Naive thymus-derived CD4-positive, alpha-beta T cell (primary cell): ENCODE data around the gene SEMA4F. TPM values are rescaled to one million over a fixed set of nuclear protein-coding genes. Genes with fewer than 3 reads are reported as not detected.

Experiments used
- ATAC-seq: fragments of 150-1000 bp; cut with Tn5 transposase; 2 replicates; pipeline ENCODE4 v1.10.0; 2021; ENCODE audit warnings: mild to moderate bottlenecking, moderate library complexity
- CTCF ChIA-PET: fragments of 350-600 bp; sonication (Branson Sonifier 250); formaldehyde crosslinking; loops from one replicate; lab custom pipeline; 2021; ENCODE audit warnings: antibody characterized with exemption; lab: Charles Lee
- POLR2A ChIA-PET: fragments of 350-600 bp; sonication (Branson Sonifier 250); formaldehyde crosslinking; loops from one replicate; lab custom pipeline; 2021; ENCODE audit warnings: antibody characterized with exemption, inconsistent platforms; lab: Charles Lee
- DNase-seq, 9 donors: peaks; one replicate each; pipeline versions ENCODE4 v3.0.0 to v3.0.0-alpha.2; 2020 to 2022; ENCODE audit warnings: mixed read lengths in 1 of 9
- H3K27ac ChIP-seq: one replicate; pipeline ENCODE4 v1.7.0; 2013; ENCODE audit warnings: mild to moderate bottlenecking, low read depth, low read length, moderate library complexity
- H3K27me3 ChIP-seq, 2 donors: one replicate each; pipeline ENCODE4 v1.7.0; 2013; ENCODE audit warnings: low read length in 2 of 2, mild to moderate bottlenecking in 2 of 2, moderate library complexity in 2 of 2; ENCODE audit not compliant: control insufficient read depth in 2 of 2, insufficient read depth in 2 of 2
- H3K36me3 ChIP-seq, 3 experiments: 1 replicate in 2 of 3; 2 replicates in 1 of 3; pipeline ENCODE4 v1.7.0; 2013; ENCODE audit warnings: low read length in 3 of 3, mild to moderate bottlenecking in 3 of 3, moderate library complexity in 1 of 3; ENCODE audit not compliant: insufficient read depth in 3 of 3, control insufficient read depth in 2 of 3
- H3K4me1 ChIP-seq, 2 donors: one replicate each; pipeline ENCODE4 v1.7.0; 2013; ENCODE audit warnings: low read length in 2 of 2, mild to moderate bottlenecking in 2 of 2, moderate library complexity in 1 of 2; ENCODE audit not compliant: control insufficient read depth in 2 of 2, insufficient read depth in 2 of 2
- H3K4me3 ChIP-seq: 2 replicates; pipeline ENCODE4 v1.7.0; 2013; ENCODE audit warnings: mild to moderate bottlenecking, low read length
- H3K9me3 ChIP-seq, 3 experiments: 1 replicate in 2 of 3; 2 replicates in 1 of 3; pipeline ENCODE4 v1.7.0; 2013; ENCODE audit warnings: low read length in 3 of 3; ENCODE audit not compliant: control insufficient read depth in 2 of 3
- H3K27ac Mint-ChIP-seq, 9 donors: one replicate each; pipeline ENCODE4 v1.8.0; 2020 to 2022; ENCODE audit warnings: mixed read lengths in 9 of 9, mild to moderate bottlenecking in 8 of 9, moderate library complexity in 5 of 9, inconsistent platforms in 2 of 9
- H3K27me3 Mint-ChIP-seq, 5 donors: one replicate each; pipeline ENCODE4 v1.8.0; 2021 to 2022; ENCODE audit warnings: mixed read lengths in 5 of 5, mild to moderate bottlenecking in 1 of 5
- H3K36me3 Mint-ChIP-seq, 5 donors: one replicate each; pipeline ENCODE4 v1.8.0; 2020 to 2022; ENCODE audit warnings: mixed read lengths in 5 of 5, mild to moderate bottlenecking in 3 of 5, inconsistent platforms in 1 of 5
- H3K4me1 Mint-ChIP-seq, 7 donors: one replicate each; pipeline ENCODE4 v1.8.0; 2020 to 2022; ENCODE audit warnings: mixed read lengths in 7 of 7, mild to moderate bottlenecking in 3 of 7, inconsistent platforms in 1 of 7
- H3K4me3 Mint-ChIP-seq, 10 donors: one replicate each; pipeline ENCODE4 v1.8.0; 2020 to 2022; ENCODE audit warnings: mild to moderate bottlenecking in 10 of 10, mixed read lengths in 10 of 10, moderate library complexity in 6 of 10, inconsistent platforms in 2 of 10
- H3K9me3 Mint-ChIP-seq, 11 donors: one replicate each; pipeline ENCODE4 v1.8.0; 2020 to 2022; ENCODE audit warnings: mixed read lengths in 11 of 11, mild to moderate bottlenecking in 4 of 11, inconsistent platforms in 1 of 11, moderate library complexity in 1 of 11
- intact Hi-C, 2 donors: fragments of 100-400 bp; cut with micrococcal nuclease; formaldehyde crosslinking; loops; one replicate each; pipeline ENCODE4 v1.15.1; 2023
- polyA plus RNA-seq, 2 donors: library from polyadenylated mRNA; unstranded; fragments of 300-500 nt; fragmentation: Illumina TruSeq; gene quantifications; one replicate each; pipeline ENCODE4 v1.2.3, GENCODE V29; 2021
- total RNA-seq, 6 experiments: library from RNA in 5 of 6; stranded (reverse) in 5 of 6; gene quantifications; 1 replicate in 5 of 6; 2 replicates in 1 of 6; pipeline ENCODE4 v1.2.3 and lab custom pipeline; 2021 to 2026

The SEMA4F gene, protein sequence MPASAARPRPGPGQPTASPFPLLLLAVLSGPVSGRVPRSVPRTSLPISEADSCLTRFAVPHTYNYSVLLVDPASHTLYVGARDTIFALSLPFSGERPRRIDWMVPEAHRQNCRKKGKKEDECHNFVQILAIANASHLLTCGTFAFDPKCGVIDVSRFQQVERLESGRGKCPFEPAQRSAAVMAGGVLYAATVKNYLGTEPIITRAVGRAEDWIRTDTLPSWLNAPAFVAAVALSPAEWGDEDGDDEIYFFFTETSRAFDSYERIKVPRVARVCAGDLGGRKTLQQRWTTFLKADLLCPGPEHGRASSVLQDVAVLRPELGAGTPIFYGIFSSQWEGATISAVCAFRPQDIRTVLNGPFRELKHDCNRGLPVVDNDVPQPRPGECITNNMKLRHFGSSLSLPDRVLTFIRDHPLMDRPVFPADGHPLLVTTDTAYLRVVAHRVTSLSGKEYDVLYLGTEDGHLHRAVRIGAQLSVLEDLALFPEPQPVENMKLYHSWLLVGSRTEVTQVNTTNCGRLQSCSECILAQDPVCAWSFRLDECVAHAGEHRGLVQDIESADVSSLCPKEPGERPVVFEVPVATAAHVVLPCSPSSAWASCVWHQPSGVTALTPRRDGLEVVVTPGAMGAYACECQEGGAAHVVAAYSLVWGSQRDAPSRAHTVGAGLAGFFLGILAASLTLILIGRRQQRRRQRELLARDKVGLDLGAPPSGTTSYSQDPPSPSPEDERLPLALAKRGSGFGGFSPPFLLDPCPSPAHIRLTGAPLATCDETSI
- total RNA-seq (10 to 100 TPM in 3 of 5 experiments, 1 to 10 TPM in 2; 5.7 to 23.6 (median 11.0) TPM), polyA plus RNA-seq (1 to 10 TPM; 6.9 to 8.6 TPM), total RNA-seq (lab: John Stamatoyannopoulos, UW) (19.5 reads per million, percentile 50 among the genes with 10 or more reads in this experiment)

GRCh38 chr2:74653985-74654882 is at the start of gene SEMA4F:
Gene SEMA4F (plus strand): TSS chr2:74654247. CDS start chr2:74654377, 130 bp downstream.
- Histone ChIP-seq H3K27me3 (no peaks in the 10 kb centered on the region), H3K36me3 (peaks cover 0 to 21% (median 0%) of the 10 kb centered on the region in 3 experiments), H3K9me3 (no peaks in the 10 kb centered on the region), H3K4me3 (peak within 1 kb of the TSS; percentile 86), H3K27ac (peak within 1 kb of the TSS; percentile 75), H3K4me1 (peaks cover 6 to 8% of the 10 kb centered on the region in 2 donors)
- Mint-ChIP-seq H3K27ac (peak within 1 kb of the TSS in 8 of 9 donors; percentile 59 to 96 (median 85)), H3K4me3 (peak within 1 kb of the TSS; percentile 82 to 97 (median 90)), H3K4me1 (peaks cover 12 to 34% (median 23%) of the 10 kb centered on the region in 7 donors), H3K27me3 (peaks cover 3 to 21% (median 5%) of the 10 kb centered on the region in 5 donors), H3K9me3 (no peaks in the 10 kb centered on the region), H3K36me3 (peaks cover 5 to 19% (median 9%) of the 10 kb centered on the region in 5 donors)
- CTCF ChIA-PET: interaction anchor here (1.1 to 1.6 kb wide), 2 partner anchors 222 to 236 kb away, joined by 4 to 6 read pairs; no protein-coding TSS in a partner anchor
- peak; percentile 100 for ATAC-seq
- DNase-seq: peak; percentile 85 to 95 (median 92)
- intact Hi-C loops: loop anchor here (1.0 to 10.0 kb wide), 15 partner anchors 100 to 1582 kb away; partner anchors contain the start of genes DOK1 (in 2 of the 2), INO80B (in 2 of the 2), TPRKB (in 2 of the 2) and WBP1 (in 2 of the 2)
- POLR2A ChIA-PET: interaction anchor here (0.6 kb wide), 3 partner anchors 47 to 346 kb away, joined by 3 to 5 read pairs (median 3); no protein-coding TSS in a partner anchor

- Mint-ChIP-seq H3K27me3 (peaks cover 27 to 54% (median 40%) of the 10 kb centered on the region in 5 donors), H3K36me3 (no peaks in the 10 kb centered on the region), H3K9me3 (peaks cover 0 to 6% (median 3%) of the 10 kb centered on the region in 11 donors), H3K27ac (no peak overlapping the region), H3K4me3 (no peak overlapping the region), H3K4me1 (peaks cover 0 to 17% (median 0%) of the 10 kb centered on the region in 7 donors)
- Histone ChIP-seq H3K36me3 (no peaks in the 10 kb centered on the region), H3K4me3 (no peak overlapping the region), H3K27ac (no peak overlapping the region), H3K4me1 (no peaks in the 10 kb centered on the region), H3K27me3 (no peaks in the 10 kb centered on the region), H3K9me3 (no peaks in the 10 kb centered on the region)
- CTCF ChIA-PET: no interaction called here
- ATAC-seq (no peak), DNase-seq (no peak)
- POLR2A ChIA-PET: no interaction called here
- intact Hi-C loops: no loop called here
Observed at GRCh38 chr2:74606927-74607326, 47.1 kb upstream of the SEMA4F start.

GRCh38 chr2:74617122-74617521 is 36.9 kb upstream of the SEMA4F start:
- Histone ChIP-seq H3K36me3 (no peaks in the 10 kb centered on the region), H3K9me3 (no peaks in the 10 kb centered on the region), H3K4me1 (no peaks in the 10 kb centered on the region), H3K27ac (no peak overlapping the region), H3K27me3 (no peaks in the 10 kb centered on the region), H3K4me3 (no peak overlapping the region)
- DNase-seq: no peak
- Mint-ChIP-seq H3K27me3 (peaks cover 35 to 43% (median 38%) of the 10 kb centered on the region in 5 donors), H3K27ac (no peak overlapping the region), H3K9me3 (peaks cover 0 to 2% (median 0%) of the 10 kb centered on the region in 11 donors), H3K4me3 (no peak overlapping the region), H3K36me3 (peaks cover 0 to 2% (median 0%) of the 10 kb centered on the region in 5 donors), H3K4me1 (peaks cover 0 to 7% (median 0%) of the 10 kb centered on the region in 7 donors)
- intact Hi-C loops: no loop called here
- CTCF ChIA-PET: no interaction called here
- no peak for ATAC-seq
- POLR2A ChIA-PET: no interaction called here

DNA sequence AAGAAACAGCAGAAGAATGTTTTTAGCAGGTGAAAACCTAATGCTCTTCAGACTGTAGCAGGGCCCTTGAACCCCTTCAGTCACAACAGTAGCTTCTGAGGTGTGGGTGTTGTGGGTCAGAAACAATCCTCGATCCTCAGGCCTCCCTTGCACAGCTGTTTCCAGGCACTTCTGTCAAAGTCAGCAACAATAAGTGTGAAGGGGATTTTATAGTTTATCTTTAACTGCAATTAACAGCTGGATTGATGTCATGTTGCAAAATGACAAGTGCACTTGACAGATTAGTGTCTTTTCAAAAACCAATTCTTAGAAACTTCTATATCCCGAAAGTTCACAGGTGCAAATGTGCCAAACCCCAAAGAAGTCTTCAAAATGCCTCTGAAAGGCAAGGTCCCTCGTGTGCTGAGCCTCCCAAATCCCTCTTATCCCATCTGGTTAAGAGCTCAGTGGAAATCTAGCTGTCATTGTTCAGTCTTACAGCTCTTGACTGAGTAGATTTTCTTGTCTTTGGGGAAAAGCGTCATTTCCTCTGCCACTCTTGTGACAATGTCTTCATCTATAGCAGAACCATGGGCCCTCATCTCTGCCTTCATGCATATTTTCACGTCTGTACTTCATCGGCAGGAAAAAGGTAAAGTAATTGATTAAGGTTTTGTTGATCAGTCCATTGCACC is 35.5 kb upstream of the SEMA4F start:
- Histone ChIP-seq H3K27me3 (no peaks in the 10 kb centered on the region), H3K4me3 (no peak overlapping the region), H3K4me1 (no peaks in the 10 kb centered on the region), H3K36me3 (no peaks in the 10 kb centered on the region), H3K27ac (no peak overlapping the region), H3K9me3 (no peaks in the 10 kb centered on the region)
- Mint-ChIP-seq H3K4me3 (no peak overlapping the region), H3K4me1 (peaks cover 0 to 7% (median 0%) of the 10 kb centered on the region in 7 donors), H3K36me3 (peaks cover 0 to 2% (median 0%) of the 10 kb centered on the region in 5 donors), H3K27me3 (peaks cover 24 to 31% (median 27%) of the 10 kb centered on the region in 5 donors), H3K9me3 (peaks cover 0 to 2% (median 0%) of the 10 kb centered on the region in 11 donors), H3K27ac (no peak overlapping the region)
- CTCF ChIA-PET: no interaction called here
- intact Hi-C loops: no loop called here
- POLR2A ChIA-PET: no interaction called here
- ATAC-seq: no peak
- no peak for DNase-seq

DNA sequence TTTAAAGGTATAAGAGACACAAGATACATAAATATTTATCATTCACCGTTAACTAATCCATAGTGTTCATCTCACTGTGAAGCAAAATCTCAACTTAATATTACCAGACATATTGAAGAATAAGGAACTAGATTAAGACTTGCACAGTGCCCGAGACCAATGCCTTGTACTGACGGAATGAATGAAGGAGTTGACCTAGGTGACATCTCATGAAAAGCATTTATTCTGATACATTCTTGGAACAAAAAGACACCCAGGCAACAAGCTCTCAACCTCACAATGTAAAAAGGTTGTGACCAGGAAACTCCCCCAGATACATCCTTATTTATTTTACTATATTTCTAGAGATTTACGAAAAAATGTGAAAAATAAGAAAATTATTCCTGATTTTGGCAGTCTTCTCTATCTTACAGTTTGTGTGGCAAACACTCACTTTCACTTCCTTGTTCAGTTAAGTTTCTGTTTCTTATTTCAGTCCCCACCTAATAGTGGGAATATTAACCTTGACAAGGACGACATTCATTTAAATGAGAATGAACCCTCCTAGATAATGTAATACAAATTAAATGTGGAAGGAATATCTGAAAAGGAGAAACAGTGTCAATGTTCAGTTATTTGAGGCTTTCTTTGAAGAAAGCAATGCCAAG is 34.3 kb upstream of the SEMA4F start:
- Histone ChIP-seq H3K27ac (no peak overlapping the region), H3K4me3 (no peak overlapping the region), H3K9me3 (no peaks in the 10 kb centered on the region), H3K36me3 (no peaks in the 10 kb centered on the region), H3K27me3 (no peaks in the 10 kb centered on the region), H3K4me1 (no peaks in the 10 kb centered on the region)
- peaks cover 0 to 7% (median 0%) of the 10 kb centered on the region in 7 donors for H3K4me1 Mint-ChIP-seq
- ChIA-PET POLR2A (interaction anchor here (0.6 kb wide), 1 partner anchor 1105 kb away, joined by 6 read pairs; no protein-coding TSS in a partner anchor), CTCF (no interaction called here)
- peaks cover 11 to 21% (median 15%) of the 10 kb centered on the region in 5 donors for H3K27me3 Mint-ChIP-seq
- no peak overlapping the region for H3K4me3 Mint-ChIP-seq
- DNase-seq (no peak), ATAC-seq (no peak)
- H3K27ac Mint-ChIP-seq: no peak overlapping the region
- intact Hi-C loops: no loop called here
- H3K36me3 Mint-ChIP-seq: peaks cover 0 to 2% (median 0%) of the 10 kb centered on the region in 5 donors
- peaks cover 0 to 2% (median 0%) of the 10 kb centered on the region in 11 donors for H3K9me3 Mint-ChIP-seq
